ENCODE data around the gene B4GALT5.
"Not testable (repeated sequence)": the region's sequence is repeated elsewhere in the genome, so short reads cannot be mapped to it uniquely, and the experiment has no call there.

Gene B4GALT5

GRCh38 chr20:49629606-49630005 lies 84.1 kb downstream of the B4GALT5 start:
- TF ChIP-seq CTCF (conservative IDR thresholded peaks at IDR 0.05; ENCODE audit: low read depth), result no peak
- ChIA-PET CTCF (interaction anchor here (1.0 to 1.5 kb wide), 2 partner anchors 19 to 216 kb away, joined by 5 read pairs; no protein-coding TSS in a partner anchor), POLR2A (ENCODE audit: low non-redundant PET) (interaction anchor here (0.5 kb wide), 1 partner anchor 57 kb away, joined by 3 read pairs; no protein-coding TSS in a partner anchor)
- no peak for DNase-seq (ENCODE audit: low spot score)
- no peak overlapping the region for H3K27ac ChIP-seq

GRCh38 chr20:49628280-49628679 lies 85.4 kb downstream of the B4GALT5 start:
- H3K27ac ChIP-seq; DNase-seq (ENCODE audit: low spot score); POLR2A ChIA-PET (ENCODE audit: low non-redundant PET): not testable (repeated sequence)
- CTCF ChIA-PET, result interaction anchor here (0.6 to 1.3 kb wide), 4 partner anchors 20 to 285 kb away, joined by 3 to 6 read pairs (median 4); no protein-coding TSS in a partner anchor

- DNase-seq (ENCODE audit: low spot score), result no peak
These were observed 86.3 kb downstream of the B4GALT5 start for GRCh38 chr20:49627329-49627761.

GRCh38 chr20:49624988-49625387 lies 88.7 kb downstream of the B4GALT5 start:
- CTCF ChIA-PET, result interaction anchor here (1.4 kb wide), 1 partner anchor 83 kb away, joined by 3 read pairs; no protein-coding TSS in a partner anchor
- POLR2A ChIA-PET (ENCODE audit: low non-redundant PET); H3K27ac ChIP-seq; DNase-seq (ENCODE audit: low spot score): not testable (repeated sequence)

More at GRCh38 chr20:49627329-49627761, 86.3 kb downstream of the B4GALT5 start:
- ChIA-PET POLR2A (ENCODE audit: low non-redundant PET) (no interaction called here), CTCF (interaction anchor here (0.9 to 1.3 kb wide), 4 partner anchors 30 to 286 kb away, joined by 3 to 6 read pairs (median 6); no protein-coding TSS in a partner anchor)
- no peak for TF ChIP-seq CTCF (conservative IDR thresholded peaks at IDR 0.05; ENCODE audit: low read depth)
- H3K27ac ChIP-seq, result no peak overlapping the region

GRCh38 chr20:49624317-49624716 lies 89.4 kb downstream of the B4GALT5 start:
- TF ChIP-seq CTCF (conservative IDR thresholded peaks at IDR 0.05; ENCODE audit: low read depth), result no peak
- POLR2A ChIA-PET (ENCODE audit: low non-redundant PET), result no interaction called here
- CTCF ChIA-PET, result interaction anchor here (0.9 to 1.4 kb wide), 2 partner anchors 14 to 83 kb away, joined by 3 read pairs; no protein-coding TSS in a partner anchor
- no peak for DNase-seq (ENCODE audit: low spot score)
- H3K27ac ChIP-seq, result no peak overlapping the region

GRCh38 chr20:49622243-49622642 lies 91.4 kb downstream of the B4GALT5 start:
- no peak overlapping the region for H3K27ac ChIP-seq
- TF ChIP-seq CTCF (conservative IDR thresholded peaks at IDR 0.05; ENCODE audit: low read depth), result no peak
- no peak for DNase-seq (ENCODE audit: low spot score)
- CTCF ChIA-PET, result interaction anchor here (0.5 kb wide), 1 partner anchor 72 kb away, joined by 3 read pairs; no protein-coding TSS in a partner anchor
- POLR2A ChIA-PET (ENCODE audit: low non-redundant PET), result no interaction called here

GRCh38 chr20:49620364-49621240 lies 93.1 kb downstream of the B4GALT5 start:
- ChIA-PET POLR2A (ENCODE audit: low non-redundant PET) (no interaction called here), CTCF (interaction anchor here (0.7 to 1.8 kb wide), 2 partner anchors 9 to 12 kb away, joined by 3 to 6 read pairs; no protein-coding TSS in a partner anchor)
- no peak for TF ChIP-seq CTCF (conservative IDR thresholded peaks at IDR 0.05; ENCODE audit: low read depth)
- DNase-seq (ENCODE audit: low spot score), result no peak
- no peak overlapping the region for H3K27ac ChIP-seq

Data from RWPE1 (cell line).